Liver (tissue), 3 donors: ENCODE results near the gene CLIC6.

Source experiments
- CTCF ChIP-seq: fragments of 150-350 bp; IDR thresholded peaks from 2 replicates; pipeline ENCODE4 v1.5.1; 2017; ENCODE audit warnings: improper control_type of control experiment, low read depth, low read length; ENCODE audit not compliant: missing input control
- GABPA ChIP-seq, 2 donors: IDR thresholded peaks in 1 of 2; conservative IDR thresholded peaks in 1 of 2; 2 replicates each; pipeline ENCODE4 v1.6.1; 2016; ENCODE audit warnings: antibody characterized with exemption in 2 of 2, mild to moderate bottlenecking in 1 of 2, moderate library complexity in 1 of 2
- RAD21 ChIP-seq, 2 donors: IDR thresholded peaks; 2 replicates each; pipeline ENCODE4 v1.6.1; 2016; ENCODE audit warnings: antibody characterized with exemption in 2 of 2, mild to moderate bottlenecking in 2 of 2
- RXRA ChIP-seq, 2 donors: IDR thresholded peaks; 2 replicates each; pipeline ENCODE4 v1.6.1; 2017 to 2018; ENCODE audit warnings: antibody characterized with exemption in 2 of 2, mild to moderate bottlenecking in 1 of 2
- SP1 ChIP-seq: IDR thresholded peaks from 2 replicates; pipeline ENCODE4 v1.6.1; 2018; ENCODE audit warnings: antibody characterized with exemption, mild to moderate bottlenecking
- TAF1 ChIP-seq: conservative IDR thresholded peaks from 2 replicates; pipeline ENCODE4 v1.6.1; 2016; ENCODE audit warnings: antibody characterized with exemption, mild to moderate bottlenecking
- donor health status: healthy.
- donor health status: healthy.

- no peak for TF ChIP-seq GABPA (IDR thresholded peaks at IDR 0.05 in 1 of 2, conservative IDR thresholded peaks at IDR 0.05 in 1 of 2)
- no peak for TF ChIP-seq CTCF
- no peak for TF ChIP-seq SP1
- TF ChIP-seq RAD21 (IDR thresholded peaks at IDR 0.05), result no peak
- TF ChIP-seq RXRA (IDR thresholded peaks at IDR 0.05), result no peak
- TF ChIP-seq TAF1, result no peak
Measured at GRCh38 chr21:34691390-34692032, 22.7 kb downstream of the CLIC6 start.
